HCT116 (cell line): Measurements from ENCODE around the gene VRK1.

Experiments used
- POLR2AphosphoS5 ChIP-seq: IDR thresholded peaks from 2 replicates; pipeline ENCODE4 v1.6.1; 2011; ENCODE audit warnings: mild to moderate bottlenecking, low read depth, low read length, moderate library complexity
- TF ChIP-seq, protein P1 (sequence below), 3 experiments: fragments of 200-600 bp in 1 of 3; sonication (generic) in 1 of 3; IDR thresholded peaks in 2 of 3; conservative IDR thresholded peaks in 1 of 3; 2 replicates each; pipeline ENCODE4 v1.5.1; 2012 to 2017; ENCODE audit warnings: low read depth in 2 of 3, low read length in 2 of 3, antibody characterized with exemption in 1 of 3, borderline replicate concordance in 1 of 3, control low read depth in 1 of 3, mild to moderate bottlenecking in 1 of 3, mixed read lengths in 1 of 3, mixed run types in 1 of 3, moderate library complexity in 1 of 3; ENCODE audit not compliant: insufficient read depth in 1 of 3

DNA sequence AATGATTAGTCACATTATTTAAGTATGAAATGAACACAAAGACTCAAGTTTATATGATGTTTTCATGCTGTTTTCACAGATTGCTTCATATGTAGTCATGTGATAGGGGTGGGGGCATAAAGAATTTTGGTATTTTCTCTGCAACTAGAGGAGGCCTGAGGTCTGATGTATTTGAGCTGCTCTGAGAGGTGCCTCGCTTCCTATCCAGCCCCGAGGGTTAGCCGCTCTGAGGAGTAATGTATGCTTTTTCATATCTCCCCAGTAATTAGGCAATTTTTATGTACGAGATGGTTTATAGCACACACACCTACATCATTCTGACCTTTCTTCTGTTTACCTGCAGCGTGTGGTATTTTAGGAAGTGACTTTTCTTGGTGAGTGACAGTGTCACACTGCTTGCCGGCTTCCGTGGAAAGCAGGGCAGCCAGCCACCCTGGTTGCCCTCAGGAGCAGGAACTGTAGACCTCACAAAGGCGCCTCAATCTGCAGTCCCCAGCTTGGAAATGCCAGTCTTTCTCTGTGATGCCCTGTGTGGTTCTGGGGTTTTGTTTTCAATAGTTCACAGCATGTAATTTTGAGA is 106.4 kb downstream of the VRK1 start:
- TF ChIP-seq, protein P1, sequence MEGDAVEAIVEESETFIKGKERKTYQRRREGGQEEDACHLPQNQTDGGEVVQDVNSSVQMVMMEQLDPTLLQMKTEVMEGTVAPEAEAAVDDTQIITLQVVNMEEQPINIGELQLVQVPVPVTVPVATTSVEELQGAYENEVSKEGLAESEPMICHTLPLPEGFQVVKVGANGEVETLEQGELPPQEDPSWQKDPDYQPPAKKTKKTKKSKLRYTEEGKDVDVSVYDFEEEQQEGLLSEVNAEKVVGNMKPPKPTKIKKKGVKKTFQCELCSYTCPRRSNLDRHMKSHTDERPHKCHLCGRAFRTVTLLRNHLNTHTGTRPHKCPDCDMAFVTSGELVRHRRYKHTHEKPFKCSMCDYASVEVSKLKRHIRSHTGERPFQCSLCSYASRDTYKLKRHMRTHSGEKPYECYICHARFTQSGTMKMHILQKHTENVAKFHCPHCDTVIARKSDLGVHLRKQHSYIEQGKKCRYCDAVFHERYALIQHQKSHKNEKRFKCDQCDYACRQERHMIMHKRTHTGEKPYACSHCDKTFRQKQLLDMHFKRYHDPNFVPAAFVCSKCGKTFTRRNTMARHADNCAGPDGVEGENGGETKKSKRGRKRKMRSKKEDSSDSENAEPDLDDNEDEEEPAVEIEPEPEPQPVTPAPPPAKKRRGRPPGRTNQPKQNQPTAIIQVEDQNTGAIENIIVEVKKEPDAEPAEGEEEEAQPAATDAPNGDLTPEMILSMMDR (IDR thresholded peaks at IDR 0.05 in 2 of 3, conservative IDR thresholded peaks at IDR 0.05 in 1 of 3; ENCODE audit: borderline replicate concordance in 1 of 3, insufficient read depth in 1 of 3, low read depth in 2 of 3, low read length in 2 of 3): no peak
- TF ChIP-seq POLR2AphosphoS5: no peak
